22Rv1 (cell line): ENCODE measurements around the gene CDAN1.

Source experiments
- CTCF ChIP-seq: fragments of 450-650 bp; IDR thresholded peaks from 2 replicates; pipeline ENCODE4 v1.5.1; 2017; ENCODE audit warnings: mild to moderate bottlenecking
- ZFX ChIP-seq: fragments of 450-650 bp; IDR thresholded peaks from 2 replicates; pipeline ENCODE4 v1.6.1; 2017; ENCODE audit warnings: antibody characterized with exemption, borderline replicate concordance

- TF ChIP-seq CTCF (no peak), ZFX (no peak)
These were observed 6.4 kb downstream of the CDAN1 start for GRCh38 chr15:42730536-42730935.
